OCI-LY1 (cell line): ENCODE data around the gene CILP.

ENCODE experiments used
- H2AFZ ChIP-seq: fragments of 200-600 bp; sonication (generic), shearing (Covaris generic); 2 replicates; pipeline ENCODE4 v1.6.0; 2014; ENCODE audit warnings: antibody characterized with exemption, mild to moderate bottlenecking, low read length
- H3F3A ChIP-seq: fragments of 200-600 bp; sonication (generic), shearing (Covaris generic); 2 replicates; pipeline ENCODE4 v1.6.0; 2014; ENCODE audit warnings: mild to moderate bottlenecking, antibody characterized with exemption, low read length, moderate library complexity; ENCODE audit not compliant: insufficient read depth
- H3K27ac ChIP-seq: fragments of 200-600 bp; sonication (generic); 2 replicates; pipeline ENCODE4 v1.5.1; 2014; ENCODE audit warnings: low read length, mixed run types, mild to moderate bottlenecking, low read depth; ENCODE audit not compliant: poor library complexity, severe bottlenecking
- H3K27me3 ChIP-seq: fragments of 200-600 bp; sonication (generic); 2 replicates; pipeline ENCODE4 v1.6.0; 2014; ENCODE audit warnings: antibody characterized with exemption, mild to moderate bottlenecking, low read length, moderate library complexity; ENCODE audit not compliant: insufficient read depth
- H3K36me3 ChIP-seq: fragments of 200-600 bp; sonication (generic); 2 replicates; pipeline ENCODE4 v1.6.1; 2014; ENCODE audit warnings: mild to moderate bottlenecking, antibody characterized with exemption, low read length, moderate library complexity, mixed read lengths; ENCODE audit not compliant: insufficient read depth
- H3K4me1 ChIP-seq: fragments of 200-600 bp; sonication (generic); 2 replicates; pipeline ENCODE4 v1.5.1; 2014; ENCODE audit warnings: mild to moderate bottlenecking, low read length, moderate library complexity; ENCODE audit not compliant: insufficient read depth, severe bottlenecking
- H3K4me2 ChIP-seq: fragments of 200-600 bp; sonication (generic), shearing (Covaris generic); 2 replicates; pipeline ENCODE4 v1.6.1; 2014; ENCODE audit warnings: low read length
- H3K4me3 ChIP-seq: fragments of 200-600 bp; sonication (generic); 2 replicates; pipeline ENCODE4 v1.5.1; 2014; ENCODE audit warnings: low read length, low read depth, mild to moderate bottlenecking, mixed read lengths; ENCODE audit not compliant: poor library complexity, severe bottlenecking
- H3K79me2 ChIP-seq: fragments of 200-600 bp; shearing (Covaris generic); 2 replicates; pipeline ENCODE4 v1.6.1; 2016; ENCODE audit warnings: mixed run types, low read length, mixed read lengths; ENCODE audit not compliant: insufficient read depth
- H3K9ac ChIP-seq: fragments of 200-600 bp; sonication (generic), shearing (Covaris generic); 2 replicates; pipeline ENCODE4 v1.6.1; 2014; ENCODE audit warnings: mild to moderate bottlenecking, low read length, mixed read lengths
- H3K9me2 ChIP-seq: fragments of 200-600 bp; sonication (generic), shearing (Covaris generic); 2 replicates; pipeline ENCODE4 v1.6.1; 2014; ENCODE audit warnings: low read depth, mild to moderate bottlenecking, low read length, mixed read lengths
- H3K9me3 ChIP-seq: fragments of 200-600 bp; shearing (Covaris generic); 2 replicates; pipeline ENCODE4 v1.6.1; 2014; ENCODE audit warnings: low read length, mixed read lengths
- H4K20me1 ChIP-seq: fragments of 200-600 bp; sonication (generic), shearing (Covaris generic); 2 replicates; pipeline ENCODE4 v1.6.0; 2016; ENCODE audit warnings: mild to moderate bottlenecking, low read length; ENCODE audit not compliant: insufficient read depth
- EZH2 ChIP-seq: fragments of 200-600 bp; sonication (generic), shearing (Covaris generic); IDR thresholded peaks from 2 replicates; pipeline ENCODE4 v1.8.0; 2017; ENCODE audit warnings: borderline replicate concordance, mixed run types, mild to moderate bottlenecking, antibody characterized with exemption, low read length, moderate library complexity, mixed read lengths
- TF ChIP-seq, protein P1 (sequence below): fragments of 200-600 bp; sonication (generic), shearing (Covaris generic); IDR thresholded peaks from 2 replicates; pipeline ENCODE4 v1.5.1; 2017; ENCODE audit warnings: mild to moderate bottlenecking, antibody characterized with exemption, low read length, moderate library complexity, mixed read lengths

CILP gene

DNA sequence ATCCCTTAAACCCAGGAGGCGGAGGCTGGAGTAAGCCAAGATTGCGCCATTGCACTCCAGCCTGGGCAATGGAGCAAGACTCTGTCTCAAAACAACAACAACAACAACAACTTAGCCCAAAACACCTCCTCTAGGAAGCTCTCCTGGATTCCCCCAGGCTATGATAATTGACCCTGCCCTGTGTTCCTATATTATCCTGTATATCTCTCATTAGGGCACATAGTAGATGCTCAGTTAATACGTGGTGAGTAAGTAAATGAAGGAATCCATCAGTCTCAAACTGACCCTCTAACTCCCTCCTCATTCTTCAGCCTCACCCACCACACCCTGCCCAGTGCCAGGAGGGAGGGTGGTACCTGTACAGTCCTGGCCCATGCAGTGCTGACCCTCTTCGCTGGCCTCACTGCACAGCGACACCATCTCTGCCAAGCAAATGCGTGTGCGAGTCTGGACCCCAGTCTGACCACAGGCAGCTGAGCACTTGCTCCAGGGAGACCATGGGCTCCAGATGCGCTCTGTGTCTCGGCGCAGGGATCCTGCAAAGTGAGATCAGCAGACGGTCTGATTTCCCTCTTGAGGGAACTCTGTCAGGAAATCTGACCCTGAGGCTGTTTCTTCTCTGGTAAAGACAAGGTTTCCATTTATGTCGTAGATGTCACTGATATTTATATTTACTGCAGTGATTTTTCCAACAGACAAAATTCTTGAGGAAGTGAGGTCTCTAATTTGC lies 6.2 kb downstream of the CILP start:
- no peaks in the 10 kb centered on the region for H3F3A ChIP-seq
- no peaks in the 10 kb centered on the region for H3K4me1 ChIP-seq
- H3K27me3 ChIP-seq, result 0 out of 2 replicates have a peak, but pooled peaks cover 3% of the 10 kb centered on the region
- H3K79me2 ChIP-seq, result no peaks in the 10 kb centered on the region
- no peaks in the 10 kb centered on the region for H3K9me2 ChIP-seq
- TF ChIP-seq, protein P1, sequence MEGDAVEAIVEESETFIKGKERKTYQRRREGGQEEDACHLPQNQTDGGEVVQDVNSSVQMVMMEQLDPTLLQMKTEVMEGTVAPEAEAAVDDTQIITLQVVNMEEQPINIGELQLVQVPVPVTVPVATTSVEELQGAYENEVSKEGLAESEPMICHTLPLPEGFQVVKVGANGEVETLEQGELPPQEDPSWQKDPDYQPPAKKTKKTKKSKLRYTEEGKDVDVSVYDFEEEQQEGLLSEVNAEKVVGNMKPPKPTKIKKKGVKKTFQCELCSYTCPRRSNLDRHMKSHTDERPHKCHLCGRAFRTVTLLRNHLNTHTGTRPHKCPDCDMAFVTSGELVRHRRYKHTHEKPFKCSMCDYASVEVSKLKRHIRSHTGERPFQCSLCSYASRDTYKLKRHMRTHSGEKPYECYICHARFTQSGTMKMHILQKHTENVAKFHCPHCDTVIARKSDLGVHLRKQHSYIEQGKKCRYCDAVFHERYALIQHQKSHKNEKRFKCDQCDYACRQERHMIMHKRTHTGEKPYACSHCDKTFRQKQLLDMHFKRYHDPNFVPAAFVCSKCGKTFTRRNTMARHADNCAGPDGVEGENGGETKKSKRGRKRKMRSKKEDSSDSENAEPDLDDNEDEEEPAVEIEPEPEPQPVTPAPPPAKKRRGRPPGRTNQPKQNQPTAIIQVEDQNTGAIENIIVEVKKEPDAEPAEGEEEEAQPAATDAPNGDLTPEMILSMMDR, result no peak
- no peak for TF ChIP-seq EZH2
- no peak overlapping the region for H3K9ac ChIP-seq
- H3K4me3 ChIP-seq, result no peak overlapping the region
- H3K27ac ChIP-seq, result no peak overlapping the region
- no peak overlapping the region for H3K4me2 ChIP-seq
- H3K36me3 ChIP-seq, result no peaks in the 10 kb centered on the region
- no peaks in the 10 kb centered on the region for H4K20me1 ChIP-seq
- H3K9me3 ChIP-seq, result no peaks in the 10 kb centered on the region
- no peak overlapping the region for H2AFZ ChIP-seq

DNA sequence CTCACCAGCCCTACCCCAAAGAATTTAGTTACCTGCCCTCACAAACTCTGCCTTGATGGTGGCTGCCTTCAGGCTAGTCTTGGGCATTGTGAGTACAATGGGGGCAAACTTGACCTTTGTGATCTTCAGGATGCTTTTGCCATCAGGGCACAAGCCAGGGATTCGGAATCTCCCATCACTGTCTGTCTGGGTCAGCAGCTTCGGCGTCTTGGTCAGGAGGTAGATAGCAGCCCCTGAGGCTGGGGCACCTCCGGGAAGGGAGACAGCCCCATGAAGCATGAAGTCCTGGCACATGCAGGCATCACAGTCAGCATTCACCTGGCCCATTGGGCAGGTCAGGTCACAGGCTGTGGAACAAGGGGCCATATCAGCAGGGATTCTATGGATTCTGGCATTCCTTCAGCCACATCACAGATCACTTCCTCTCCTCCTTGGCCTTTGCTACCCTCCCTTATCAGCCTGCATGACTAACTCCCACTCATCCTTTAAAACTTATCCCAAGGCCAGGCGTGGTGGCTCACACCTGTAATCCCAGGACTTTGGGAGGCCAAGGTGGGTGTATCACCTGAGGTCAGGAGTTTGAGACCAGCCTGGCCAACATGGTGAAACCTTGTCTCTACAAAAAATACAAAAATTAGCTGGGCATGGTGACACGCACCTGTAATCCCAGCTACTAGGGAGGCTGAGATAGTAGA lies 6.9 kb downstream of the CILP start:
- Histone ChIP-seq H3K27ac (no peak overlapping the region), H3K79me2 (no peaks in the 10 kb centered on the region), H3K4me2 (no peak overlapping the region), H3K4me1 (no peaks in the 10 kb centered on the region), H3K4me3 (no peak overlapping the region), H3F3A (no peaks in the 10 kb centered on the region), H3K27me3 (0 out of 2 replicates have a peak, but pooled peaks cover 3% of the 10 kb centered on the region), H3K9me2 (no peaks in the 10 kb centered on the region), H3K36me3 (no peaks in the 10 kb centered on the region), H4K20me1 (no peaks in the 10 kb centered on the region), H3K9ac (no peak overlapping the region), H2AFZ (no peak overlapping the region), H3K9me3 (no peaks in the 10 kb centered on the region)
- no peak for TF ChIP-seq EZH2
- TF ChIP-seq, protein P1, result no peak

DNA sequence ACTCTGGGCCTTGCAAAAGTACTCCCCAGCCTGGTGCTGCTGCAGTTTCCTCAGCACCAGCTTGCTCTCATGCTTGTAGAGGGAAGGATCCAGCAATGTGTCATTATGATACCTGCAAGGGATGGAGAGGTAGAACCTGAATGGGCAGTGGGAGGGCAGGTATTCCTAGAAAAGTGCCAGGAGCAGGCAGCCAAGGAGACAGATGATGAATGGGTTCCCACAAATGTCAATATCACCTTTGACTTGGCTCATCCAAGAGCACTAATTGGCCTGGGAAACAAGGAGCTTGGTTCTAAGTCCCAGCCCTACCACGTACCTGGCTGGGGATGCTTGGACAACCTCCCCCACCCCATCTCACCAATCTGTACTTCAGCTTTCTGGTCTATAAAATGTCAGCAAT lies 9.4 kb downstream of the CILP start:
- Histone ChIP-seq H3K9me2 (no peaks in the 10 kb centered on the region), H3K9me3 (no peaks in the 10 kb centered on the region), H3K27ac (no peak overlapping the region), H3K4me2 (no peak overlapping the region), H4K20me1 (no peaks in the 10 kb centered on the region), H3K27me3 (0 out of 2 replicates have a peak, but pooled peaks cover 3% of the 10 kb centered on the region), H3K36me3 (no peaks in the 10 kb centered on the region), H2AFZ (no peak overlapping the region), H3K79me2 (no peaks in the 10 kb centered on the region), H3K4me1 (no peaks in the 10 kb centered on the region), H3K9ac (no peak overlapping the region), H3F3A (no peaks in the 10 kb centered on the region), H3K4me3 (no peak overlapping the region)
- TF ChIP-seq, protein P1, result no peak
- TF ChIP-seq EZH2, result no peak
